ENCODE data around the gene TMEM219.

- TF ChIP-seq, protein P1, sequence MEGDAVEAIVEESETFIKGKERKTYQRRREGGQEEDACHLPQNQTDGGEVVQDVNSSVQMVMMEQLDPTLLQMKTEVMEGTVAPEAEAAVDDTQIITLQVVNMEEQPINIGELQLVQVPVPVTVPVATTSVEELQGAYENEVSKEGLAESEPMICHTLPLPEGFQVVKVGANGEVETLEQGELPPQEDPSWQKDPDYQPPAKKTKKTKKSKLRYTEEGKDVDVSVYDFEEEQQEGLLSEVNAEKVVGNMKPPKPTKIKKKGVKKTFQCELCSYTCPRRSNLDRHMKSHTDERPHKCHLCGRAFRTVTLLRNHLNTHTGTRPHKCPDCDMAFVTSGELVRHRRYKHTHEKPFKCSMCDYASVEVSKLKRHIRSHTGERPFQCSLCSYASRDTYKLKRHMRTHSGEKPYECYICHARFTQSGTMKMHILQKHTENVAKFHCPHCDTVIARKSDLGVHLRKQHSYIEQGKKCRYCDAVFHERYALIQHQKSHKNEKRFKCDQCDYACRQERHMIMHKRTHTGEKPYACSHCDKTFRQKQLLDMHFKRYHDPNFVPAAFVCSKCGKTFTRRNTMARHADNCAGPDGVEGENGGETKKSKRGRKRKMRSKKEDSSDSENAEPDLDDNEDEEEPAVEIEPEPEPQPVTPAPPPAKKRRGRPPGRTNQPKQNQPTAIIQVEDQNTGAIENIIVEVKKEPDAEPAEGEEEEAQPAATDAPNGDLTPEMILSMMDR (conservative IDR thresholded peaks at IDR 0.05; ENCODE audit: low read length): no peak
- TF ChIP-seq EZH2phosphoT487 (IDR thresholded peaks at IDR 0.05; ENCODE audit: borderline replicate concordance): no peak
Observed at GRCh38 chr16:29993903-29994599, 32.2 kb downstream of the TMEM219 start.

Measured in Loucy (cell line).